NT2/D1 (cell line): ENCODE results near the gene PALD1.

Experiments
- DNase-seq: peaks from one replicate; pipeline ENCODE4 v3.0.0-alpha.2; 2011; ENCODE audit warnings: low read depth, low spot score
- H3K27me3 ChIP-seq: 2 replicates; pipeline ENCODE4 v1.6.0; 2011; ENCODE audit warnings: mild to moderate bottlenecking; ENCODE audit not compliant: insufficient read length, insufficient read depth
- H3K36me3 ChIP-seq: 2 replicates; pipeline ENCODE4 v1.6.1; 2011; ENCODE audit warnings: mild to moderate bottlenecking, low read length, mixed read lengths; ENCODE audit not compliant: insufficient read depth, insufficient read length
- H3K4me1 ChIP-seq: 2 replicates; pipeline ENCODE4 v1.5.1; 2011; ENCODE audit not compliant: insufficient read depth, insufficient read length
- H3K4me3 ChIP-seq: 2 replicates; pipeline ENCODE4 v1.5.1; 2011; ENCODE audit warnings: low read depth; ENCODE audit not compliant: insufficient read length
- H3K9ac ChIP-seq: 2 replicates; pipeline ENCODE4 v1.6.0; 2011; ENCODE audit warnings: low read depth; ENCODE audit not compliant: insufficient read length
- H3K9me3 ChIP-seq: 2 replicates; pipeline ENCODE4 v1.5.1; 2011; ENCODE audit warnings: mild to moderate bottlenecking, low read length; ENCODE audit not compliant: insufficient read depth
- SUZ12 ChIP-seq: IDR thresholded peaks from 2 replicates; pipeline ENCODE4 v1.6.1; 2011; ENCODE audit not compliant: insufficient read length, insufficient read depth; ENCODE audit errors: extremely low read depth
- YY1 ChIP-seq: IDR thresholded peaks from 2 replicates; pipeline ENCODE4 v1.6.1; 2011; ENCODE audit not compliant: insufficient read length, insufficient read depth
- ZNF274 ChIP-seq: IDR thresholded peaks from 2 replicates; pipeline ENCODE4 v1.6.1; 2011; ENCODE audit warnings: mild to moderate bottlenecking, low read depth, low read length

PALD1 gene

GRCh38 chr10:70504521-70505358 is 26.2 kb downstream of the PALD1 start:
- Histone ChIP-seq H3K9ac (no peak overlapping the region), H3K4me1 (peaks cover 3% of the 10 kb centered on the region), H3K36me3 (no peaks in the 10 kb centered on the region), H3K4me3 (no peak overlapping the region), H3K27me3 (no peaks in the 10 kb centered on the region), H3K9me3 (no peaks in the 10 kb centered on the region)
- no peak for TF ChIP-seq YY1
- no peak for TF ChIP-seq ZNF274
- no peak for TF ChIP-seq SUZ12
- DNase-seq: no peak

GRCh38 chr10:70505908-70506307 is 27.3 kb downstream of the PALD1 start:
- no peaks in the 10 kb centered on the region for H3K27me3 ChIP-seq

GRCh38 chr10:70507966-70508365 is 29.4 kb downstream of the PALD1 start:
- no peaks in the 10 kb centered on the region for H3K36me3 ChIP-seq
- no peaks in the 10 kb centered on the region for H3K27me3 ChIP-seq
- H3K4me3 ChIP-seq: no peak overlapping the region
- no peaks in the 10 kb centered on the region for H3K9me3 ChIP-seq
- no peak overlapping the region for H3K9ac ChIP-seq
- TF ChIP-seq ZNF274: no peak
- TF ChIP-seq YY1: no peak
- no peak for TF ChIP-seq SUZ12
- peaks cover 6% of the 10 kb centered on the region for H3K4me1 ChIP-seq
- no peak for DNase-seq

More at GRCh38 chr10:70505908-70506307, 27.3 kb downstream of the PALD1 start:
- TF ChIP-seq YY1: no peak
- TF ChIP-seq SUZ12: no peak
- TF ChIP-seq ZNF274: no peak
- DNase-seq: no peak
- no peaks in the 10 kb centered on the region for H3K36me3 ChIP-seq
- H3K9me3 ChIP-seq: no peaks in the 10 kb centered on the region
- H3K4me1 ChIP-seq: peaks cover 8% of the 10 kb centered on the region
- no peak overlapping the region for H3K4me3 ChIP-seq
- H3K9ac ChIP-seq: no peak overlapping the region

GRCh38 chr10:70508912-70509756 is 30.6 kb downstream of the PALD1 start:
- Histone ChIP-seq H3K4me1 (peaks cover 6% of the 10 kb centered on the region), H3K9me3 (no peaks in the 10 kb centered on the region), H3K27me3 (no peaks in the 10 kb centered on the region), H3K36me3 (no peaks in the 10 kb centered on the region), H3K4me3 (no peak overlapping the region), H3K9ac (no peak overlapping the region)
- no peak for TF ChIP-seq YY1
- TF ChIP-seq SUZ12: no peak
- no peak for TF ChIP-seq ZNF274
- no peak for DNase-seq

GRCh38 chr10:70509757-70510147 is 31.2 kb downstream of the PALD1 start:
- H3K36me3 ChIP-seq: no peaks in the 10 kb centered on the region
- H3K4me3 ChIP-seq: no peak overlapping the region
- TF ChIP-seq SUZ12 (no peak), YY1 (no peak), ZNF274 (no peak)
- H3K4me1 ChIP-seq: peaks cover 6% of the 10 kb centered on the region
- no peaks in the 10 kb centered on the region for H3K27me3 ChIP-seq
- no peak for DNase-seq
- no peak overlapping the region for H3K9ac ChIP-seq
- H3K9me3 ChIP-seq: no peaks in the 10 kb centered on the region

- H3K9ac ChIP-seq: no peak overlapping the region
- no peaks in the 10 kb centered on the region for H3K27me3 ChIP-seq
- peaks cover 6% of the 10 kb centered on the region for H3K4me1 ChIP-seq
- H3K9me3 ChIP-seq: no peaks in the 10 kb centered on the region
- DNase-seq: no peak
- TF ChIP-seq SUZ12: no peak
- TF ChIP-seq ZNF274: no peak
- no peak for TF ChIP-seq YY1
- no peak overlapping the region for H3K4me3 ChIP-seq
- no peaks in the 10 kb centered on the region for H3K36me3 ChIP-seq
Observed at GRCh38 chr10:70510453-70510852, 31.9 kb downstream of the PALD1 start.

GRCh38 chr10:70510904-70511303 is 32.3 kb downstream of the PALD1 start:
- H3K4me1 ChIP-seq: peaks cover 6% of the 10 kb centered on the region
- H3K27me3 ChIP-seq: no peaks in the 10 kb centered on the region
- no peaks in the 10 kb centered on the region for H3K36me3 ChIP-seq
- DNase-seq: no peak
- TF ChIP-seq ZNF274 (no peak), SUZ12 (no peak), YY1 (no peak)
- H3K9ac ChIP-seq: no peak overlapping the region
- H3K9me3 ChIP-seq: no peaks in the 10 kb centered on the region
- no peak overlapping the region for H3K4me3 ChIP-seq
